Adrenal gland (tissue), 5 donors: ENCODE data around the gene AFAP1.

Experiments
- CTCF ChIP-seq, 6 experiments: fragments of 450-650 bp in 4 of 6; fragments of 200-600 bp in 2 of 6; sonication (generic) in 1 of 6; IDR thresholded peaks; 1 replicate in 5 of 6; 2 replicates in 1 of 6; pipeline versions ENCODE4 v1.5.1 to v1.8.0; 2016 to 2021; ENCODE audit warnings: antibody characterized with exemption in 6 of 6, mild to moderate bottlenecking in 2 of 6, moderate library complexity in 1 of 6
- POLR2A ChIP-seq, 2 donors: fragments of 450-650 bp; IDR thresholded peaks; one replicate each; pipeline ENCODE4 v1.6.1; 2017; ENCODE audit warnings: antibody characterized with exemption in 2 of 2, mild to moderate bottlenecking in 2 of 2, moderate library complexity in 1 of 2
- donor health status: DM: no; HTN: no; CAD: no.

- no peak for TF ChIP-seq CTCF (IDR thresholded peaks at IDR 0.05)
- TF ChIP-seq POLR2A (IDR thresholded peaks at IDR 0.05) = no peak
Measured at GRCh38 chr4:7868892-7869471, 70.7 kb downstream of the AFAP1 start.
